Pancreas (tissue), 10 donors: Measurements from ENCODE around the gene PDE2A. TPM values are rescaled to one million over a fixed set of nuclear protein-coding genes. Genes with fewer than 3 reads are reported as not detected.

Experiments
- ATAC-seq, 4 donors: fragments of 200-7000 bp; cut with Tn5 transposase; one replicate each; pipeline versions ENCODE4 v1.8.0 to v1.9.1; 2020; ENCODE audit warnings: mild to moderate bottlenecking in 4 of 4, moderate library complexity in 4 of 4
- DNase-seq, 6 donors: peaks; one replicate each; pipeline ENCODE4 v3.0.0-alpha.2; 2020
- FAIRE-seq: peaks from 2 replicates; lab custom pipeline; 2012; peaks lifted over from hg19 to GRCh38; lab: Jason Lieb, UNC
- H3K27ac ChIP-seq, 4 donors: fragments of 200-600 bp; sonication (generic); 1 replicate in 3 of 4; 2 replicates in 1 of 4; pipeline versions ENCODE4 v1.5.0 to v1.8.0; 2020
- H3K27me3 ChIP-seq, 4 donors: fragments of 200-600 bp; one replicate each; pipeline ENCODE4 v1.8.0; 2021
- H3K36me3 ChIP-seq, 3 donors: fragments of 200-600 bp; sonication (generic) in 1 of 3; one replicate each; pipeline versions ENCODE4 v1.5.0 to v1.8.0; 2020 to 2021
- H3K4me1 ChIP-seq, 3 donors: fragments of 200-600 bp; one replicate each; pipeline ENCODE4 v1.8.0; 2021
- H3K4me3 ChIP-seq, 4 donors: fragments of 200-600 bp; sonication (generic) in 2 of 4; one replicate each; pipeline versions ENCODE4 v1.5.0 to v1.8.0; 2020 to 2021
- H3K9me3 ChIP-seq, 4 donors: fragments of 200-600 bp; one replicate each; pipeline ENCODE4 v1.8.0; 2021
- CTCF ChIP-seq, 4 donors: fragments of 200-600 bp; sonication (generic) in 3 of 4; IDR thresholded peaks; one replicate each; pipeline versions ENCODE4 v1.5.0 to v1.8.0; 2021; ENCODE audit warnings: antibody characterized with exemption in 4 of 4
- WGBS, 2 donors: extraction: QIAGEN DNeasy Blood & Tissue Kit; methylation state at CpG; one replicate each; pipeline ENCODE4 v1.1.7; 2013; 5-methylcytosine and 5-hydroxymethylcytosine counted together
- intact Hi-C, 3 donors: fragments of 100-400 bp; cut with DNase I; formaldehyde crosslinking; loops; one replicate each; pipeline versions ENCODE4 v1.11.1 to v1.14.2; 2022
- polyA plus RNA-seq, 2 donors: library from polyadenylated mRNA; stranded (reverse); fragments of 200-250 nt; gene quantifications; one replicate each; pipeline ENCODE4 v1.2.3, GENCODE V29; 2013
- total RNA-seq, 6 donors: library from RNA; stranded (reverse); fragmentation: NEBNext Ultra II Directional in 4 of 6; extraction: Animal tissue kit (Norgen Biotek cat#: 25700) in 4 of 6; gene quantifications; one replicate each; pipeline versions ENCODE4 v1.2.1 to v1.2.4, GENCODE V29; 2021 to 2023
- donor health status: healthy with polysubstance abuse.
- donor health status: DM: no; HTN: no; CAD: no; lungs with moderate emphysema.
- donor health status: DM: no; HTN: no; CAD: no.
- donor health status: control.
- donor health status: control.
- donor health status: Bipolar disorder and iron deficiency.
- donor health status: DM: yes; HTN: yes; CAD: no.
- donor health status: DM: no; HTN: no; CAD: no.
- donor health status: DM: no; HTN: no; CAD: no.
- donor health status: DM: yes; HTN: yes; CAD: no.

PDE2A gene
- total and polyA plus RNA-seq, 8 donors: 2.1 to 16.3 (median 4.1) TPM

DNA sequence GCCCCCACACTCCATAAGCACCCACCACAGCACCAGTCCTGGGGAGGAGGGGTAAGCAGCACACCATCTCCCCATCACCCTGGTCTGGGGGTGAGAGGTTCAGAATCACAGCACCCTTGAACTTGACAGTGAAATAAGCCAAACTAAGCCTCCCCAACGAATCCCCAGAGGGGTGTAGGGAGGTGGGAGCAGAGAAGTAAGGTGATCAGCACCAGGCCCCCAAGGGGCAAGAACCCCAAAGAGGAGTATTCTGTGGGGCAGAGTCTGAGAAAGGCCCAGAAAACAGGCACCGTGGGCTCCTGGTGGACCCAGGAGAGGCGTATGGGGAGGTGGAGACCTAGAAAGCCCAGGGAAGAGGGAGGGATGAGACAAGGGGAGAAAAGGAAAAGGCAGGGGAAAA lies 47.1 kb upstream of the PDE2A start:
- Histone ChIP-seq H3K4me3 (peak overlapping the region; percentile 44 to 67 (median 58)), H3K36me3 (no peaks in the 10 kb centered on the region), H3K4me1 (peaks cover 13 to 27% (median 20%) of the 10 kb centered on the region in 3 donors), H3K27ac (peak overlapping the region; percentile 65 to 94 (median 75)), H3K27me3 (no peaks in the 10 kb centered on the region), H3K9me3 (no peaks in the 10 kb centered on the region)
- intact Hi-C loops: loop anchor here in 1 of 3 donors (10.0 kb wide), 1 partner anchor 64 kb away; no protein-coding TSS in a partner anchor
- no peak for TF ChIP-seq CTCF (IDR thresholded peaks at IDR 0.05)
- WGBS, 2 donors: 0 to 3% methylated on average over 3 of the region's 3 CpGs
- DNase-seq (no peak), ATAC-seq (no peak), FAIRE-seq (no peak)

DNA sequence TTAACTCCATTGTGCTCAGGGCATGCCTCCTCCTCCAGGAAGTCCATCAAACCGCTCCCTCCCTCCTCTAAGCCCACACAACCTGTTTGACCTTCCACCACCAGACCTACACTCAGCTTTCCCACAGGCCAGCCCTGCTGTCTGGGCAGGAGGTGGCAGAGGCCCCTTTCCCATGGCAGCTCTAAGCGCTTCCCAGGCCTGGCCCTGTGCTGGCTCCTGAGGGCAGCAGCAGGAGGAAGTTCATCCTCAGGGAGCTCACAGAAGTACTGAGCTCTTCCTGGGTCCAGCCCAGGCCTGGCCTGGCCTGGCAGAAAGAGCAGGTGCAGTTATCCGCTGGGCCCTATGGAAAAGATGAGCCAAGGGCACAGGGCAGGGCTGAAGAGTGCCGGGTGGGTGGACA lies 46.6 kb upstream of the PDE2A start:
- FAIRE-seq: no peak
- WGBS, 2 donors: 17 to 19% methylated on average over 4 of the region's 4 CpGs
- Histone ChIP-seq H3K4me3 (peak overlapping the region; percentile 44 to 67 (median 58)), H3K9me3 (no peaks in the 10 kb centered on the region), H3K27ac (peak overlapping the region; percentile 65 to 94 (median 75)), H3K36me3 (no peaks in the 10 kb centered on the region), H3K4me1 (peaks cover 13 to 27% (median 20%) of the 10 kb centered on the region in 3 donors), H3K27me3 (no peaks in the 10 kb centered on the region)
- ATAC-seq: peak in 1 of 4 donors; percentile 0
- TF ChIP-seq CTCF (IDR thresholded peaks at IDR 0.05): no peak
- DNase-seq: peak in 2 of 6 donors; percentile 45 to 60
- intact Hi-C loops: loop anchor here in 1 of 3 donors (10.0 kb wide), 1 partner anchor 64 kb away; no protein-coding TSS in a partner anchor

GRCh38 chr11:72720047-72720446 lies 45.8 kb upstream of the PDE2A start:
- no peak for FAIRE-seq
- Histone ChIP-seq H3K27ac (peak overlapping the region in 3 of 4 donors; percentile 13 to 94 (median 77)), H3K4me3 (peak overlapping the region in 2 of 4 donors; percentile 58 to 59), H3K27me3 (no peaks in the 10 kb centered on the region), H3K4me1 (peaks cover 13 to 27% (median 20%) of the 10 kb centered on the region in 3 donors), H3K36me3 (no peaks in the 10 kb centered on the region), H3K9me3 (no peaks in the 10 kb centered on the region)
- DNase-seq: peak in 2 of 6 donors; percentile 29 to 51
- ATAC-seq: no peak
- TF ChIP-seq CTCF (IDR thresholded peaks at IDR 0.05): no peak
- intact Hi-C loops: loop anchor here in 1 of 3 donors (10.0 kb wide), 1 partner anchor 65 kb away; no protein-coding TSS in a partner anchor
- 48 to 56% methylated on average over 3 of the region's 3 CpGs for WGBS, 2 donors

- peak in 1 of 6 donors; percentile 10 for DNase-seq
- Histone ChIP-seq H3K4me1 (peaks cover 13 to 27% (median 20%) of the 10 kb centered on the region in 3 donors), H3K36me3 (no peaks in the 10 kb centered on the region), H3K27ac (peak overlapping the region in 3 of 4 donors; percentile 13 to 77 (median 54)), H3K4me3 (peak overlapping the region in 1 of 4 donors; percentile 58), H3K9me3 (no peaks in the 10 kb centered on the region), H3K27me3 (no peaks in the 10 kb centered on the region)
- TF ChIP-seq CTCF (IDR thresholded peaks at IDR 0.05): no peak
- 41 to 49% methylated on average over 4 of the region's 4 CpGs for WGBS, 2 donors
- ATAC-seq: no peak
- FAIRE-seq: no peak
- intact Hi-C loops: no loop called here
Measured at GRCh38 chr11:72719551-72719950, 45.3 kb upstream of the PDE2A start.

- FAIRE-seq: no peak
- ATAC-seq: no peak
- Histone ChIP-seq H3K27ac (peak overlapping the region in 2 of 4 donors; percentile 54 to 77), H3K36me3 (no peaks in the 10 kb centered on the region), H3K4me3 (peak overlapping the region in 1 of 4 donors; percentile 58), H3K4me1 (peaks cover 13 to 27% (median 20%) of the 10 kb centered on the region in 3 donors), H3K9me3 (no peaks in the 10 kb centered on the region), H3K27me3 (no peaks in the 10 kb centered on the region)
- TF ChIP-seq CTCF (IDR thresholded peaks at IDR 0.05): no peak
- intact Hi-C loops: no loop called here
- WGBS, 2 donors: 1 to 8% methylated on average over 2 of the region's 2 CpGs
- DNase-seq: peak in 1 of 6 donors; percentile 44
Measured at GRCh38 chr11:72719144-72719543, 44.9 kb upstream of the PDE2A start.
